NCI-H128 (cell line): ENCODE results near the gene OXSR1.
"Not testable (repeated sequence)": the region's sequence is repeated elsewhere in the genome, so short reads cannot be mapped to it uniquely, and the experiment has no call there.

Experiments used
- DNase-seq: peaks from one replicate; lab custom pipeline; 2025; ENCODE audit not compliant: unreplicated experiment; lab: John Stamatoyannopoulos, UW

OXSR1 gene

GRCh38 chr3:38141952-38142273 is 23.4 kb upstream of the OXSR1 start:
- no peak for DNase-seq

DNA sequence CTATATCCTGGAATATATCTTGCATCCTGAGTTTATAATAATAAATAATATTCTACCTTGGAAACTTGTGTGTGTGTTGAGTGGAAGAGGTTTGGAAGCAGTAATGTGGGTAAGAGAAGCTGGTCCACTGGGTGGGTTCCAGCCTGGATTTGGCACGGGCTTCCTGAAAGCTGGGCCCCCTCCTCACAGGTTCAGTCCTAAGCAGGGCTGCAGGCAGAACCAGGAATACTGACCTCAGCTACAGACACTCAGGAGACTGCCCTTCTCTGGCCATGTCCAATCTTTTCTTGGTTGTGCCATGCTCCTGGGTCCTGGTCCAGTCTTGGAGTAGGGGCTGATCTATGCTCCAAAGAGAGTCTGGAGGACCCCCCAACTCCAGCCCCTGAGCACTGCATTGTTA is 22.4 kb upstream of the OXSR1 start:
- no peak for DNase-seq

- DNase-seq: no peak
Observed at GRCh38 chr3:38143511-38143910, 21.8 kb upstream of the OXSR1 start.

- no peak for DNase-seq
Observed at GRCh38 chr3:38146504-38146903, 18.8 kb upstream of the OXSR1 start.

DNA sequence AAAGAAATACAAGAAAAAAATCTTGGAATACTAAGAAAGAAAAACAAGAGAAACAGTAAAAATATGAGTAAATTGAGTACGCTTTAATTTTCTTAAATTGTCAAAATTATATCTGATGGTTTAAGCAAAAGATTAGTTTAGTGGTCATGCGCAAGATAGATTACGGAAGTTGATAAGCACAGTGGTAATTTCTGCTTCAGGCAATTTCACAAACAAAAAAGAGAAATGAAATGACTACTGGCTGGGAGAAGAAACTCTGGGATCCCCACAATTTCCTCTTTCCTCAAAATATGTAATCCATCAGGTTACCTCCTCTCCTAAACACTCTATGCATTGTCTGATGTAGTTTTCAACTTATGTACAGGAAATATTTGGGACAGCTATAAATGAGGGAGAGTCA is 17.9 kb upstream of the OXSR1 start:
- DNase-seq: no peak

- no peak for DNase-seq
Observed at GRCh38 chr3:38148311-38148882, 16.9 kb upstream of the OXSR1 start.

DNA sequence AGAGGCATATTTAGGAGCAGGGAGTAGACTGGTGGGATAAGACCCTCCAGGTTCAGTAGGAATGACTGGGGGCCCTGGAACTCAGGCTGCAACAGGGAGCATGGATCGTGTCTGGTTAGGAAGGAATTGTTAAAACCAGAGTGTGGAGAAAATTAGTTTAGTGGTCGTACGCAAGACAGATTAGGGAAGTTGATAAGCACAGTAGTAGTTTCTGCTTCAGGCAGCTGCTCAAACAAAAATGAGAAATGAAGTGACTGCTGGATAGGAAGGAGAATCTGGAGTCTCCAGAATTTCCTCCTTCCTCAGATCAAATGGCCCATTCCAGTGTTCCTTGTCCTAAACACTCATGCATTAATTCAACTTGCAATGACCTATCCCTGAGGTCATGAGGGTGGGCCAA is 15.6 kb upstream of the OXSR1 start:
- DNase-seq: no peak

- no peak for DNase-seq
Observed at GRCh38 chr3:38150780-38151528, 14.4 kb upstream of the OXSR1 start.

- DNase-seq: no peak
Observed at GRCh38 chr3:38151667-38152265, 13.6 kb upstream of the OXSR1 start.

DNA sequence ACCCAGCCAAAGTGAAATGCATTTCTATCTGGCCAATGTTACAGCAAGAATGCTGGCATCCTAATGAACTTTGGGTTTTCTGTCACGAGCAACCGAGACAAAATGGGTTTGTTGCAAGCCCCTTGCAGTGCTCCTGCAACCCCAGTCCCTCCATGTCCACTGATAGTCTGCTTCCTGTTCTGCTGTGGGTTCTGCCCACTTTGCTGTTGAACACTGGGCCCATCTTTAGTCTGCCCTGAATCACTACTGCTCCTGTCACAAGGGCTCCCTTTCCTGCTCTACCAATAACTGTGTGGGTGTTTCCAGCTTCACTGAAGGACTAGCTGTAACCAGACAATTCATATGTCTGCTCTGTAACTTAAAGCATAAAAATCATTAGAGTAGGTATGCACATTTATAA is 12.7 kb upstream of the OXSR1 start:
- DNase-seq: no peak

GRCh38 chr3:38153221-38153620 is 12.1 kb upstream of the OXSR1 start:
- no peak for DNase-seq

- DNase-seq: no peak
Observed at GRCh38 chr3:38154033-38154494, 11.3 kb upstream of the OXSR1 start.

GRCh38 chr3:38154625-38155255 is 10.6 kb upstream of the OXSR1 start:
- no peak for DNase-seq

DNA sequence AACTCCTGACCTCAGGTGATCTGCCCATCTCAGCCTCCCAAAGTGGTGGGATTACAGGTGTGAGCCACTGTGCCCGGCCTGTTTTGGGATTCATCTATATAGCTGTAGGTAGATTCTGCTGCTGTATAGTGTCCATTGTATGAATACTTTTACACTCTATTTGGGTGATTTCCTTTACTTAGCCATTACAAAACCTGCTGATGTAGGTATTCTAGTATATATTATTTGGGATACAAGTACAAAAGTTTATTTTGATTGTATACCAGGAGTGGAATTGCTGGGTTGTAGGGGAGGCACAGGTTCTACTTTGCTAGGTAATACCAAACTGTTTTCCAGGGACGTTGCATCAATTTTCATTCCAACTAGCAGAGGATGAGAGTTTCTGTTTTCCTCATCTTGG is 9.5 kb upstream of the OXSR1 start:
- no peak for DNase-seq

- no peak for DNase-seq
Observed at GRCh38 chr3:38157117-38157516, 8.2 kb upstream of the OXSR1 start.

DNA sequence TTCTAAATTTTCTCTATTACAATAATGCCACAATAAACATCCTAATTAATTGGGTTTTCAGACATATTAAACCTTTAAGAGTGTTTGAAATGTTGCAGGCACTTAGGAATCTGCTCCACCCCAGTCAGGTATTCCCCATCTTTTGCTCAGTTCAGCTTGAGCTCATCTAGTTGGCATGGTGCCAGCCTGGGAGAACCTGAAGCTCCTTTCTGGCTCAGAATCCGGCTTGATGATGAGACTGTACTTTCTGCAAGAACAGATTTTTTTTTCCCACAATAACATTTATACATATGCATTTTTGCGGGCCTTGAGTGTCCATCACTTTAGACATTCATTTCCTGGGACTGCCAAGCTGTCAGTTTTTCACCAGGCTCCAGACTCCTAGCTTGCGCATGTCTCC is 7.7 kb upstream of the OXSR1 start:
- DNase-seq: no peak

DNA sequence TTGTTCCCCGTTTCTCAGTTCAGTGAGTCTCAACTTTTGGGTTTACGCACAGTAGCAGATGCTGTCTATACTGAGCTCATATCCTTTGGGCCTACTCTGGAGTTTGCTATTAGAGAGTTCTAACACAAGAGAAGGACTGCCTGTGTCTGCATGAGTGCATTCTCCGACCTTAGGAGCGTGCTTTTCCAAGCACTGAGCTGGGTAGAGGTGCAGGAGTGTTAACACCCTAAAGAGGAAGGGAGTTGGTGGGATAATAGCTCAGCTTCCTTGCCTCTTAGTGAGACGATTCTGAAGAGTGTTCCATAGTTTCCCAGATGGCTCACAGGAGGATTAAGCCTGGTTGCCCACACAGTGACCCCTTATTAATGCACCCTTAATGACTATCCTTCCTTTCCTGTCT is 6.9 kb upstream of the OXSR1 start:
- DNase-seq: no peak

DNA sequence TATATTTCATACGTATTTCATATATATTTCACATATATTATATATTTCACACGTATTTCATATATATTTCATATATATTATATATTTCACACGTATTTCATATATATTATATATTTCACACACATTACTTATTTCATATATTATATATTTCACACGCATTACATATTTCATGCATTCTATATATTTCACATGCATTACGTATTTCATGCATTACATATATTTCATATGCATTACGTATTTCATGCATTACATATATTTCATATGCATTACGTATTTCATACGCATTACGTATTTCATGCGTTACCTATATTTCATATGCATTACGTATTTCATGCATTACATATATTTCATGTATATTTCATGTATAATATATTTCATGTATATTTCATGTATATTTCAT is 4.6 kb upstream of the OXSR1 start:
- not testable (repeated sequence) for DNase-seq

GRCh38 chr3:38163117-38163840 is 2.1 kb upstream of the OXSR1 start:
- no peak for DNase-seq

DNA sequence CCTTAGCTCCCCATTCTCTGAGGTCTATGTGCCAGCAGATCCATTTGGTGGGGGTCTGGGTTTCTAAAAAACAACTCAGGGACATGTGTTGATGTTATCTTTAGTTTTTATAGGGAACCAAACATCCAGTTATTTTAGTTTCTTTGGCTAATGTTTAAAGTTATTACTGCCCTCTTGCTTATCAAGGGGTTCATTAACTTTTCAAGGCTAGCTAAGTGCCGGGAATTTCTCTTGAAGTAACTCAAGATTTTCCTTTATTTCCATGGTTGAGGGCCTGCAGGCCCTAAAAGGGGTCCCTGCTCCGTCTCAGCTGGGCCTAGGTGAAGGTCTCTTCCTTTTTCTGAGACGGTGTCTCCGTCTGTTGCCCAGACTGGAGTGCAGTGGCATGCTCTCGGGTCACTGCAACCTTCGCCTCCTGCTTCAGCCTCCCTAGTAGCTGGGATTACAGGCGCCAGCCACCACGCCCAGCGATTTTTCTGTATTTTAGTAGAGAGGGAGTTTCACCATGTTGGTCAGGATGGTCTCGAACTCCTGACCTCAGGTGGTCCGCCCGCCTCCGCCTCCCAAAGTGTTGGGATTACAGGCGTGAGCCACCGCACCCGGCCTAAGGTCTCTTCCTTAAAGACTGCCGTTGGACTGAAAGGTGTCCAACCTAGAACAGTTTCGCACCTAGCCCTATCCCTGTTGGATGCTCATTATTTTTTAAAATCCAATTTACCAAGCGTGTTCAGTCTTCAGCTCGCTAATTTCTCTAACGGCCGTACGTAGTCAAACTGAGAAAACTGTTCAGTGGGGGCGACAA is 1.3 kb upstream of the OXSR1 start:
- no peak for DNase-seq

GRCh38 chr3:38164643-38164951 is 740 bp upstream of the OXSR1 start:
- no peak for DNase-seq
